B cell (primary cell): ENCODE data around the gene GNB1. TPM values are rescaled to one million over a fixed set of nuclear protein-coding genes. Genes with fewer than 3 reads are reported as not detected.
A peak's percentile ranks its signal among the peaks of the same experiment; 100 is the strongest.

Experiments
- ATAC-seq: fragments of 200-7000 bp; cut with Tn5 transposase; one replicate; pipeline ENCODE4 v1.10.0; 2021; ENCODE audit warnings: low read depth, mild to moderate bottlenecking, moderate number of reproducible peaks, moderate library complexity
- CTCF ChIA-PET: fragments of 350-600 bp; sonication (Branson Sonifier 250); formaldehyde crosslinking; loops from one replicate; lab custom pipeline; 2021; ENCODE audit warnings: antibody characterized with exemption, inconsistent platforms; lab: Charles Lee
- POLR2A ChIA-PET: fragments of 350-600 bp; sonication (Branson Sonifier 250); formaldehyde crosslinking; loops from one replicate; lab custom pipeline; 2021; ENCODE audit warnings: antibody characterized with exemption; lab: Charles Lee
- DNase-seq: peaks from one replicate; pipeline ENCODE4 v3.0.0; 2013
- H2AFZ ChIP-seq: 2 replicates; pipeline ENCODE4 v1.6.1; 2012; ENCODE audit warnings: mild to moderate bottlenecking, low read depth, low read length; ENCODE audit not compliant: insufficient read depth, poor library complexity, severe bottlenecking
- H3K27ac ChIP-seq, 2 donors: 1 replicate in 1 of 2; 2 replicates in 1 of 2; pipeline ENCODE4 v1.5.1; 2012 to 2013; ENCODE audit warnings: low read length in 2 of 2, mild to moderate bottlenecking in 2 of 2, moderate library complexity in 1 of 2
- H3K27me3 ChIP-seq, 4 experiments: fragments of 200-600 bp in 1 of 4; sonication (generic) in 1 of 4; replicated peaks in 1 of 4; 1 replicate in 2 of 4; 2 replicates in 2 of 4; pipeline versions ENCODE4 v1.6.1 to v1.7.0; 2013 to 2016; ENCODE audit warnings: low read length in 3 of 4, mild to moderate bottlenecking in 2 of 4, mixed read lengths in 1 of 4, moderate library complexity in 1 of 4; ENCODE audit not compliant: insufficient read depth in 4 of 4, control insufficient read depth in 3 of 4; ENCODE audit errors: control extremely low read depth in 1 of 4
- H3K36me3 ChIP-seq, 2 experiments: replicated peaks in 1 of 2; 1 replicate in 1 of 2; 2 replicates in 1 of 2; pipeline versions ENCODE4 v1.6.1 to v1.7.1; 2013; ENCODE audit warnings: low read length in 1 of 2; ENCODE audit not compliant: insufficient read depth in 2 of 2, control insufficient read depth in 1 of 2; ENCODE audit errors: control extremely low read depth in 1 of 2, extremely low read depth in 1 of 2
- H3K4me1 ChIP-seq, 2 donors: fragments of 200-600 bp in 1 of 2; sonication (generic) in 1 of 2; 1 replicate in 1 of 2; 2 replicates in 1 of 2; pipeline versions ENCODE4 v1.5.1 to v1.6.1; 2013 to 2017; ENCODE audit warnings: low read length in 2 of 2; ENCODE audit not compliant: control insufficient read depth in 2 of 2, insufficient read depth in 2 of 2
- H3K4me2 ChIP-seq: replicated peaks from 2 replicates; pipeline ENCODE3; 2012; ENCODE audit warnings: mild to moderate bottlenecking, low read depth, low read length; ENCODE audit not compliant: poor library complexity, severe bottlenecking
- H3K4me3 ChIP-seq, 5 experiments: fragments of 200-600 bp in 1 of 5; sonication (generic) in 1 of 5; 1 replicate in 3 of 5; 2 replicates in 2 of 5; pipeline versions ENCODE4 v1.5.1 to v1.7.0; 2011 to 2016; ENCODE audit warnings: low read length in 4 of 5, mild to moderate bottlenecking in 4 of 5, low read depth in 2 of 5, control low read depth in 1 of 5, moderate library complexity in 1 of 5; ENCODE audit not compliant: insufficient read depth in 1 of 5; ENCODE audit errors: control extremely low read depth in 1 of 5, extremely low read depth in 1 of 5
- H3K79me2 ChIP-seq: fragments of 200-600 bp; sonication (generic); one replicate; pipeline ENCODE4 v1.6.0; 2016; ENCODE audit warnings: low read length; ENCODE audit not compliant: control insufficient read depth, insufficient read depth
- H3K9ac ChIP-seq: fragments of 200-600 bp; sonication (generic); 2 replicates; pipeline ENCODE4 v1.6.1; 2017; ENCODE audit warnings: mild to moderate bottlenecking, low read length, moderate library complexity
- H3K9me3 ChIP-seq, 3 donors: one replicate each; pipeline versions ENCODE4 v1.6.1 to v1.7.1; 2013; ENCODE audit warnings: low read length in 2 of 3; ENCODE audit not compliant: control insufficient read depth in 2 of 3, insufficient read depth in 1 of 3; ENCODE audit errors: control extremely low read depth in 1 of 3
- H4K20me1 ChIP-seq: 2 replicates; pipeline ENCODE4 v1.6.0; 2012; ENCODE audit warnings: mild to moderate bottlenecking, low read length; ENCODE audit not compliant: insufficient read depth, control insufficient read depth, poor library complexity, severe bottlenecking
- H3K27ac Mint-ChIP-seq: one replicate; pipeline ENCODE4 v1.8.0; 2021; ENCODE audit warnings: mixed read lengths
- H3K27me3 Mint-ChIP-seq: one replicate; pipeline ENCODE4 v1.8.0; 2021; ENCODE audit warnings: mixed read lengths
- H3K4me1 Mint-ChIP-seq: one replicate; pipeline ENCODE4 v1.8.0; 2021; ENCODE audit warnings: mixed read lengths
- H3K4me3 Mint-ChIP-seq: one replicate; pipeline ENCODE4 v1.8.0; 2021; ENCODE audit warnings: mixed read lengths
- H3K9me3 Mint-ChIP-seq: one replicate; pipeline ENCODE4 v1.8.0; 2022; ENCODE audit warnings: mixed read lengths; ENCODE audit not compliant: insufficient read depth
- CTCF ChIP-seq: fragments of 200-600 bp; IDR thresholded peaks from one replicate; pipeline ENCODE4 v1.8.0; 2022; ENCODE audit warnings: antibody characterized with exemption, mild to moderate bottlenecking
- EZH2 ChIP-seq: IDR thresholded peaks from 2 replicates; pipeline ENCODE4 v1.6.1; 2012; ENCODE audit warnings: borderline replicate concordance, low read depth, mild to moderate bottlenecking, moderate library complexity, low read length; ENCODE audit not compliant: insufficient read depth, poor library complexity, severe bottlenecking
- WGBS: methylation state at CpG from one replicate; pipeline ENCODE4 v1.1.5; 2013; ENCODE audit warnings: missing lambda C conversion rate; ENCODE audit not compliant: insufficient coverage; 5-methylcytosine and 5-hydroxymethylcytosine counted together
- intact Hi-C: fragments of 100-400 bp; cut with micrococcal nuclease; formaldehyde crosslinking; loops from one replicate; pipeline ENCODE4 v1.10.0; 2022
- polyA plus RNA-seq: library from polyadenylated mRNA; depleted of rRNA; stranded (reverse); fragments of >200 nt; gene quantifications from 2 replicates; pipeline ENCODE4 v1.2.3, GENCODE V29; 2012
- total RNA-seq, 2 donors: library from RNA; stranded (reverse); fragments of 120-200 nt in 1 of 2; gene quantifications; 1 replicate in 1 of 2; 2 replicates in 1 of 2; pipeline versions ENCODE4 v1.2.3 to v1.2.4, GENCODE V29; 2013 to 2022

The GNB1 gene
- total and polyA plus RNA-seq, 2 donors (not counting 1 experiment from before 2014, with no cell fraction given), result 249 to 269 TPM

GRCh38 chr1:1919304-1920056, 28.6 kb upstream of the GNB1 start:
- ChIA-PET POLR2A (interaction anchor here (0.7 to 1.0 kb wide), 2 partner anchors 10 to 12 kb away, joined by 3 read pairs; no protein-coding TSS in a partner anchor), CTCF (interaction anchor here (1.7 kb wide), 1 partner anchor 10 kb away, joined by 6 read pairs; no protein-coding TSS in a partner anchor)
- Histone ChIP-seq H3K4me3 (peak overlapping the region in 4 of 5 experiments; percentile 37 to 67 (median 60)), H3K4me1 (peaks cover 12 to 22% of the 10 kb centered on the region in 2 donors), H4K20me1 (no peaks in the 10 kb centered on the region), H3K4me2 (peak overlapping the region; percentile 96), H3K27ac (peak overlapping the region in 1 of 2 donors; percentile 51), H3K9ac (peak overlapping the region; percentile 66), H3K79me2 (no peaks in the 10 kb centered on the region), H3K36me3 (no peaks in the 10 kb centered on the region), H2AFZ (peak overlapping the region; percentile 73), H3K9me3 (peaks cover 0 to 8% (median 0%) of the 10 kb centered on the region in 3 donors), H3K27me3 (peaks cover 0 to 18% (median 0%) of the 10 kb centered on the region in 4 experiments)
- peak overlapping the region; percentile 79 for H3K4me3 Mint-ChIP-seq
- TF ChIP-seq CTCF (no peak), EZH2 (no peak)
- ATAC-seq (peak; percentile 88), DNase-seq (peak; percentile 100)
- peaks cover under 1% of the 10 kb centered on the region for H3K27me3 Mint-ChIP-seq
- H3K9me3 Mint-ChIP-seq, result no peaks in the 10 kb centered on the region
- WGBS, result 9% methylated on average over 62 of the region's 62 CpGs
- peak overlapping the region; percentile 62 for H3K27ac Mint-ChIP-seq
- intact Hi-C loops, result loop anchor here (1.0 to 5.0 kb wide), 7 partner anchors 10 to 608 kb away; partner anchors contain the start of genes GNB1, MIB2, NADK and PANK4
- H3K4me1 Mint-ChIP-seq, result peaks cover 4% of the 10 kb centered on the region
